Lower leg skin (tissue), 4 donors: Measurements from ENCODE around the gene TRMT61A. TPM values are rescaled to one million over a fixed set of nuclear protein-coding genes. Genes with fewer than 3 reads are reported as not detected.

Source experiments
- DNase-seq, 2 donors: peaks; one replicate each; pipeline ENCODE4 v3.0.0-alpha.2; 2019; ENCODE audit warnings: low spot score in 2 of 2
- H3K4me3 ChIP-seq: fragments of 200-600 bp; sonication (generic); 2 replicates; pipeline ENCODE4 v1.5.1; 2017; ENCODE audit warnings: mild to moderate bottlenecking, low read depth; ENCODE audit not compliant: poor library complexity, severe bottlenecking
- CTCF ChIP-seq, 3 donors: fragments of 450-650 bp; IDR thresholded peaks; one replicate each; pipeline ENCODE4 v1.5.1; 2016; ENCODE audit warnings: antibody characterized with exemption in 3 of 3, mild to moderate bottlenecking in 3 of 3, moderate library complexity in 2 of 3
- POLR2A ChIP-seq, 2 donors: fragments of 450-650 bp; IDR thresholded peaks; one replicate each; pipeline ENCODE4 v1.6.1; 2016 to 2017; ENCODE audit warnings: antibody characterized with exemption in 2 of 2, mild to moderate bottlenecking in 1 of 2, moderate library complexity in 1 of 2
- WGBS, 2 donors: methylation state at CpG; one replicate each; pipeline ENCODE4 v1.1.5; 2018; 5-methylcytosine and 5-hydroxymethylcytosine counted together
- intact Hi-C: fragments of 100-400 bp; cut with DNase I; formaldehyde crosslinking; loops from one replicate; pipeline ENCODE4 v1.15.0; 2023; ENCODE audit warnings: low total_unique reads
- total RNA-seq, 4 donors: library from RNA; depleted of rRNA; stranded (reverse); fragments of >200 nt; gene quantifications; one replicate each; pipeline ENCODE4 v1.1.0, GENCODE V29; 2016

TRMT61A gene
- total RNA-seq, 4 donors from 2014 or later: 9.2 to 22.5 (median 16.0) TPM

DNA sequence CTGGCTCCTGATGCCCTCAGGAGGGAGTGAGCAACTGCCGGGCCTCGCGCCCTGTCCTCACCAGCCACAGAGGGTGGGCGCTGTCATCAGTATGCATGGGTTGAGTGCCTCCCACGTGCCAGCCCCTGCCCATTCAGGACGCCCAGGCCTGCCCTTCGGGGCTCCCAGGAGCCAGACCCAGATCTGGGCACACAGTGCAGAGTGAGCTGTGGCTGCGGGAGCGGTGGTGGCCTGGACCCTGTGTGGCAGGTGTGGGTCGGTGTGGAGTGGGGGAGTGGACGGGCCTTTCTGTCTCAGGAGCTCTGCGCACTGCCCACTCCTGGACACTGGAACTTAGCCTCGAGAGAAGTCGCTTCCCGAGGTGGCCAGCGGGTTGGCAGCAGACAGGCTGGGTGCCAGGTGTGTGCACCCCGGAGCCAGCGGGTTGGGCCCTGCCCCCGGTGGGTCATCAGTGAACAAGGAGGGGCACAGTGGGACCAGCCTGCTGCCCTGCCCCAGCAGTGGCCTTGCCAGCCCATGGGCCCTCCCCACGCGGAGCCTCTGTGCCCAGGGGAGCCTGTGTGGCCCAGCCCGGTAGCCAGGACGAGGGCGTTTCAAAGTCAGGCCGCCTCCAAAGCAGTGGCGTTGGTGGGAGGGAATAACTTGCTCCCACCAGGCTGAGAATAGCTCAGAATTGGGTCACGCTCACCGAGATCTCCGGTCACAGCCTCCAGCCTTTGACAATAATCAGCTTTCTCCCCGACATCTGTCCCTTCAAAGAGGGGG is 9.5 kb downstream of the TRMT61A start:
- 47 to 59% methylated on average over 18 to 25 of the region's 30 CpGs for WGBS, 2 donors
- no peak overlapping the region for H3K4me3 ChIP-seq
- intact Hi-C loops: no loop called here
- TF ChIP-seq CTCF (IDR thresholded peaks at IDR 0.05) (no peak), POLR2A (IDR thresholded peaks at IDR 0.05) (no peak)
- no peak for DNase-seq

GRCh38 chr14:103539056-103539825 is 10.2 kb downstream of the TRMT61A start:
- H3K4me3 ChIP-seq: no peak overlapping the region
- no peak for DNase-seq
- intact Hi-C loops: no loop called here
- TF ChIP-seq CTCF (IDR thresholded peaks at IDR 0.05): no peak
- no peak for TF ChIP-seq POLR2A (IDR thresholded peaks at IDR 0.05)
- 75 to 82% methylated on average over 26 to 28 of the region's 28 CpGs for WGBS, 2 donors

DNA sequence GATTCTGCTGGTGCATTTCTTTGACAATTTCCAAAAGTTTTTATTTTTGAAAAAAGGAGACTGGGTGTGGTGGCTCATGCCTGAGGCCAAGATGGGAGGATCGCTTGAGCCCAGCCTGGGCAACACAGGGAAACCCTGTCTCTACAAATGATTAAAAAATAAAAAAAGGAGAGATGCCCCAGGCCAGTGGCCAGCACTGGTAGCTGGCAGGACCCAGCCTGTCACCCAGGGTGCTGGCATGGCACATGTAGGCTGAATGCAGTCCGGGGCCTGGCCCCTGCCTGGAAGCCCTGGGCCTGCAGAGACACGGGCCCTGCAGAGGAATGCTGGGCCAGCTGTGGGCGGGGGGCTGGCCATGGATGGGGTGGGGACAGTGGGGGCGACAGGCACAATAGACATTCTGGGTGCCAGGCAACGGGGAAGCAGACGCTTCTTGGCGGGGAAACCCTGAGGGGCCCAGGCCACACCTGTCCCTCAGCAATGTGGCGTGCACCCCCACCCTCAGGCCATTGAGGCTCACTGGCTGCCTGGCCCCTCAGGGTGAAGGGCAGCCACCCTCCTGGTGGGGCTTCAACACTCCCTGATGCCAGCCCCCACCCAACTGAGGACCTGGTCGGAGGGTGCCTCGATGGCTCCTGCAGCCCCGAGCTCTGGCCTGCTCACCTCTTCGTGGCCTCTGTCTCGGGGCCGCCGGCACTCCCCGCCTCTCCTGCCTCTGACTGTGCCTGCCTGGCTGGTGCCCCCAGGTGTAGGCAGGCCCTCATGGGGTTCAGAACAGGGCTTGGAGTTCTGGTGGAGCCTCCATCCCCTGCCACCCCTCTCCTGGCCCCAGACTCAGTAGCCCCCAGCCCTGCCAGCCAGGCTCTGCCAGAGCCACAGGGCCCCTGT is 12.1 kb downstream of the TRMT61A start:
- WGBS, 2 donors: 26 to 48% methylated on average over 14 of the region's 17 CpGs
- DNase-seq: no peak
- intact Hi-C loops: no loop called here
- no peak overlapping the region for H3K4me3 ChIP-seq
- TF ChIP-seq POLR2A (IDR thresholded peaks at IDR 0.05): no peak
- no peak for TF ChIP-seq CTCF (IDR thresholded peaks at IDR 0.05)

GRCh38 chr14:103541709-103542604 is 13.0 kb downstream of the TRMT61A start:
- TF ChIP-seq POLR2A (IDR thresholded peaks at IDR 0.05): no peak
- H3K4me3 ChIP-seq: no peak overlapping the region
- DNase-seq: no peak
- intact Hi-C loops: no loop called here
- 46 to 51% methylated on average over 27 to 30 of the region's 33 CpGs for WGBS, 2 donors

- intact Hi-C loops: no loop called here
- no peak overlapping the region for H3K4me3 ChIP-seq
- TF ChIP-seq POLR2A (IDR thresholded peaks at IDR 0.05): no peak
- no peak for TF ChIP-seq CTCF (IDR thresholded peaks at IDR 0.05)
- no peak for DNase-seq
- 14% methylated on average over 18 of the region's 18 CpGs for WGBS, 2 donors
Measured at GRCh38 chr14:103542605-103543088, 13.7 kb downstream of the TRMT61A start.
